ENCODE results near the gene E2F1.

The E2F1 gene

GRCh38 chr20:33670715-33671499, 15.3 kb downstream of the E2F1 start:
- no peak for DNase-seq

GRCh38 chr20:33669873-33670640, 16.1 kb downstream of the E2F1 start:
- DNase-seq, result no peak

GRCh38 chr20:33669224-33669623, 17.0 kb downstream of the E2F1 start:
- DNase-seq, result no peak

GRCh38 chr20:33668466-33669155, 17.6 kb downstream of the E2F1 start:
- no peak for DNase-seq

- peak; percentile 83 for DNase-seq
Measured at GRCh38 chr20:33667676-33668465, 18.3 kb downstream of the E2F1 start.

GRCh38 chr20:33667245-33667675, 18.9 kb downstream of the E2F1 start:
- peak; percentile 52 for DNase-seq

- peak; percentile 88 for DNase-seq
Measured at GRCh38 chr20:33666293-33667244, 19.6 kb downstream of the E2F1 start, which contains the start of gene ACTL10. ACTL10 (plus strand) TSS chr20:33666943; CDS start chr20:33667498, 555 bp downstream.

GRCh38 chr20:33664762-33665144, 21.4 kb downstream of the E2F1 start:
- DNase-seq, result no peak

- no peak for DNase-seq
Measured at GRCh38 chr20:33664085-33664761, 22.0 kb downstream of the E2F1 start.

GRCh38 chr20:33663161-33664084, 22.8 kb downstream of the E2F1 start:
- peak; percentile 92 for DNase-seq

GRCh38 chr20:33662172-33662571, 24.0 kb downstream of the E2F1 start, which contains the start of gene C20orf144:
C20orf144 (plus strand) TSS chr20:33662327; CDS start chr20:33662346, 19 bp downstream.
- DNase-seq, result no peak

GRCh38 chr20:33660685-33661058, 25.5 kb downstream of the E2F1 start:
- DNase-seq, result no peak

GRCh38 chr20:33660035-33660684, 26.0 kb downstream of the E2F1 start:
- no peak for DNase-seq

GRCh38 chr20:33659341-33660034, 26.7 kb downstream of the E2F1 start:
- no peak for DNase-seq

GRCh38 chr20:33658929-33659328, 27.3 kb downstream of the E2F1 start:
- DNase-seq, result no peak

GRCh38 chr20:33658510-33658909, 27.7 kb downstream of the E2F1 start:
- DNase-seq, result no peak

GRCh38 chr20:33657704-33658095, 28.5 kb downstream of the E2F1 start:
- DNase-seq, result no peak
